NB4 (cell line): ENCODE results near the gene LIX1L.

Source experiments
- MAX ChIP-seq: IDR thresholded peaks from 2 replicates; pipeline ENCODE4 v1.6.1; 2011; ENCODE audit warnings: low read depth, low read length
- POLR2A ChIP-seq: IDR thresholded peaks from 2 replicates; pipeline ENCODE4 v1.6.1; 2011; ENCODE audit warnings: mild to moderate bottlenecking; ENCODE audit not compliant: insufficient read length; ENCODE audit errors: extremely low read depth
- TF ChIP-seq, protein P1 (sequence below): IDR thresholded peaks from one replicate; pipeline ENCODE4 v1.5.1; 2012; ENCODE audit warnings: low read depth, low read length

DNA sequence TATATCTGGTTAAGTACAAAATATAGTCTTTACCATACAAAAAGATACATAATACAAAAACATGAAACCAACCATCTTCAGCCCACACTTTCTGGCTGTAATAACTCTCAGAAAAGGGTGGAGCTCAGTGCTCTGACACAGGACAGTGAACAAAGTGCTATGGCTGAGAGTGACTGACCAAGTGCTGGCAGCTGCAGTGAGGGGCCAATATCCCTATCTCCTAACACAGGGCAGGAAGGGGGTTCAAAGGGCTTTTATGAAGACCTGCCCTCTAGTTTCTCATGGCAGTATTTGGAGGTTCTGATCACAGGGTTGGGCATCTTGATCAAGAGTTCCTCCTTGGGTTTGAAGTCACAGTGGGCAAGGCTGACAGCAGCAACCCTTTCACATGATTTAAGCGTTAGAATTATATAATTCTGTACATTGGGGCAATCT lies 34.7 kb upstream of the LIX1L start:
- TF ChIP-seq, protein P1, sequence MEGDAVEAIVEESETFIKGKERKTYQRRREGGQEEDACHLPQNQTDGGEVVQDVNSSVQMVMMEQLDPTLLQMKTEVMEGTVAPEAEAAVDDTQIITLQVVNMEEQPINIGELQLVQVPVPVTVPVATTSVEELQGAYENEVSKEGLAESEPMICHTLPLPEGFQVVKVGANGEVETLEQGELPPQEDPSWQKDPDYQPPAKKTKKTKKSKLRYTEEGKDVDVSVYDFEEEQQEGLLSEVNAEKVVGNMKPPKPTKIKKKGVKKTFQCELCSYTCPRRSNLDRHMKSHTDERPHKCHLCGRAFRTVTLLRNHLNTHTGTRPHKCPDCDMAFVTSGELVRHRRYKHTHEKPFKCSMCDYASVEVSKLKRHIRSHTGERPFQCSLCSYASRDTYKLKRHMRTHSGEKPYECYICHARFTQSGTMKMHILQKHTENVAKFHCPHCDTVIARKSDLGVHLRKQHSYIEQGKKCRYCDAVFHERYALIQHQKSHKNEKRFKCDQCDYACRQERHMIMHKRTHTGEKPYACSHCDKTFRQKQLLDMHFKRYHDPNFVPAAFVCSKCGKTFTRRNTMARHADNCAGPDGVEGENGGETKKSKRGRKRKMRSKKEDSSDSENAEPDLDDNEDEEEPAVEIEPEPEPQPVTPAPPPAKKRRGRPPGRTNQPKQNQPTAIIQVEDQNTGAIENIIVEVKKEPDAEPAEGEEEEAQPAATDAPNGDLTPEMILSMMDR: no peak
- TF ChIP-seq POLR2A (no peak), MAX (no peak)
